H1 (cell line): ENCODE data around the gene PRRX1. TPM values are rescaled to one million over a fixed set of nuclear protein-coding genes. Genes with fewer than 3 reads are reported as not detected.

Source experiments
- CTCF ChIA-PET: fragments of 300-600 bp; sonication (Branson Sonifier 250); formaldehyde crosslinking; loops from one replicate; lab custom pipeline; 2021; ENCODE audit not compliant: partially characterized antibody; lab: Charles Lee
- POLR2A ChIA-PET: fragments of 300-600 bp; sonication (Branson Sonifier 250); formaldehyde crosslinking; loops from one replicate; lab custom pipeline; 2021; ENCODE audit warnings: inconsistent platforms; ENCODE audit not compliant: partially characterized antibody; lab: Charles Lee
- DNase-seq, 2 experiments: peaks; one replicate each; pipeline versions ENCODE4 v3.0.0 to v3.0.0-alpha.2; 2010 to 2022; ENCODE audit warnings: low spot score in 2 of 2, low read depth in 1 of 2, mixed read lengths in 1 of 2
- FAIRE-seq: peaks from 2 replicates; lab custom pipeline; 2011; peaks lifted over from hg19 to GRCh38; lab: Jason Lieb, UNC
- H2AFZ ChIP-seq: 2 replicates; pipeline ENCODE4 v1.8.1; 2012; ENCODE audit warnings: low read length, inconsistent platforms
- H2AK5ac ChIP-seq: 2 replicates; pipeline ENCODE4 v1.6.1; 2013; ENCODE audit warnings: low read depth, low read length
- H2BK120ac ChIP-seq: replicated peaks from 2 replicates; pipeline ENCODE3; 2013; ENCODE audit warnings: low read depth, low read length, inconsistent platforms
- H2BK12ac ChIP-seq: 2 replicates; pipeline ENCODE4 v1.6.1; 2013; ENCODE audit warnings: low read depth, low read length
- H2BK15ac ChIP-seq: 2 replicates; pipeline ENCODE4 v1.6.1; 2013; ENCODE audit warnings: low read length
- H2BK20ac ChIP-seq: 2 replicates; pipeline ENCODE4 v1.6.1; 2013; ENCODE audit warnings: low read length
- H2BK5ac ChIP-seq: 2 replicates; pipeline ENCODE4 v1.6.1; 2013; ENCODE audit warnings: low read depth, low read length
- H3K14ac ChIP-seq: 2 replicates; pipeline ENCODE4 v1.6.1; 2013; ENCODE audit warnings: inconsistent platforms; ENCODE audit not compliant: insufficient read length
- H3K18ac ChIP-seq: 2 replicates; pipeline ENCODE4 v1.6.1; 2013; ENCODE audit warnings: low read length; ENCODE audit errors: extremely low read depth
- H3K23ac ChIP-seq: 2 replicates; pipeline ENCODE4 v1.6.1; 2013; ENCODE audit warnings: inconsistent platforms; ENCODE audit not compliant: insufficient read length
- H3K23me2 ChIP-seq: 2 replicates; pipeline ENCODE4 v1.6.1; 2013; ENCODE audit warnings: low read depth, low read length
- H3K27ac ChIP-seq: 2 replicates; pipeline ENCODE4 v1.6.1; 2011; ENCODE audit warnings: low read depth, low read length, inconsistent platforms
- H3K27me3 ChIP-seq, 4 experiments: replicated peaks in 1 of 4; 1 replicate in 1 of 4; 2 replicates in 3 of 4; pipeline versions ENCODE4 v1.6.1 to v1.8.1; 2011 to 2013; ENCODE audit warnings: low read length in 3 of 4, mild to moderate bottlenecking in 3 of 4, inconsistent platforms in 2 of 4, mixed read lengths in 2 of 4, moderate library complexity in 1 of 4; ENCODE audit not compliant: control insufficient read depth in 3 of 4, insufficient read depth in 3 of 4; ENCODE audit errors: extremely low read depth in 1 of 4
- H3K36me3 ChIP-seq, 4 experiments: 2 replicates each; pipeline versions ENCODE4 v1.6.1 to v1.8.1; 2011 to 2013; ENCODE audit warnings: mild to moderate bottlenecking in 4 of 4, low read length in 3 of 4, moderate library complexity in 2 of 4, control low read depth in 1 of 4, inconsistent platforms in 1 of 4; ENCODE audit not compliant: insufficient read depth in 4 of 4, control insufficient read depth in 2 of 4
- H3K4ac ChIP-seq: replicated peaks from 2 replicates; pipeline ENCODE3; 2013; ENCODE audit warnings: low read length, low read depth, mixed read lengths, inconsistent platforms; ENCODE audit not compliant: insufficient read length
- H3K4me1 ChIP-seq, 4 experiments: replicated peaks in 1 of 4; 1 replicate in 1 of 4; 2 replicates in 3 of 4; pipeline versions ENCODE4 v1.6.1 to v1.8.1; 2011 to 2013; ENCODE audit warnings: low read length in 3 of 4, inconsistent platforms in 2 of 4, mixed read lengths in 1 of 4; ENCODE audit not compliant: insufficient read depth in 4 of 4, control insufficient read depth in 3 of 4
- H3K4me2 ChIP-seq, 2 experiments: 2 replicates each; pipeline versions ENCODE4 v1.6.1 to v1.8.1; 2011 to 2013; ENCODE audit warnings: low read depth in 2 of 2, low read length in 2 of 2, control low read depth in 1 of 2, inconsistent platforms in 1 of 2, mild to moderate bottlenecking in 1 of 2; ENCODE audit not compliant: insufficient read depth in 1 of 2
- H3K4me3 ChIP-seq, 4 experiments: fragments of 200-600, 300-600 bp in 1 of 4; sonication (generic), shearing (Covaris generic), sonication (Bioruptor Twin) in 1 of 4; 2 replicates each; pipeline versions ENCODE4 v1.5.1 to v1.8.1; 2011 to 2016; ENCODE audit warnings: low read length in 4 of 4, low read depth in 3 of 4, control low read depth in 2 of 4, inconsistent platforms in 2 of 4, mild to moderate bottlenecking in 2 of 4, mixed read lengths in 1 of 4, moderate library complexity in 1 of 4; ENCODE audit not compliant: insufficient read depth in 2 of 4; ENCODE audit errors: extremely low read depth in 1 of 4
- H3K56ac ChIP-seq: replicated peaks from 2 replicates; pipeline ENCODE3; 2013; ENCODE audit warnings: low read depth, mild to moderate bottlenecking, mixed read lengths, low read length, inconsistent platforms; ENCODE audit not compliant: insufficient read length
- H3K79me1 ChIP-seq: 2 replicates; pipeline ENCODE4 v1.6.1; 2013; ENCODE audit warnings: low read depth, low read length, control low read depth
- H3K79me2 ChIP-seq, 2 experiments: 2 replicates each; pipeline versions ENCODE4 v1.6.1 to v1.8.1; 2012 to 2013; ENCODE audit warnings: low read length in 2 of 2, mild to moderate bottlenecking in 2 of 2, inconsistent platforms in 1 of 2; ENCODE audit not compliant: insufficient read depth in 2 of 2, control insufficient read depth in 1 of 2
- H3K9ac ChIP-seq, 4 experiments: replicated peaks in 1 of 4; 1 replicate in 1 of 4; 2 replicates in 3 of 4; pipeline versions ENCODE4 v1.6.1 to v1.8.1; 2011 to 2013; ENCODE audit warnings: low read depth in 3 of 4, low read length in 3 of 4, control low read depth in 2 of 4, mild to moderate bottlenecking in 2 of 4, moderate library complexity in 2 of 4, inconsistent platforms in 1 of 4; ENCODE audit errors: extremely low read depth in 1 of 4
- H3K9me3 ChIP-seq, 2 experiments: 2 replicates each; pipeline versions ENCODE4 v1.6.1 to v1.8.1; 2012 to 2013; ENCODE audit warnings: mild to moderate bottlenecking in 2 of 2, moderate library complexity in 2 of 2, control low read depth in 1 of 2, inconsistent platforms in 1 of 2, low read depth in 1 of 2, low read length in 1 of 2, mixed read lengths in 1 of 2; ENCODE audit not compliant: insufficient read depth in 2 of 2
- H4K20me1 ChIP-seq, 2 experiments: replicated peaks in 1 of 2; 2 replicates each; pipeline versions ENCODE3 to v1.8.1; 2011 to 2013; ENCODE audit warnings: inconsistent platforms in 2 of 2, low read length in 2 of 2, mild to moderate bottlenecking in 1 of 2; ENCODE audit not compliant: insufficient read depth in 2 of 2, control insufficient read depth in 1 of 2
- H4K5ac ChIP-seq: 2 replicates; pipeline ENCODE4 v1.6.1; 2013; ENCODE audit warnings: low read length, low read depth, mixed read lengths, inconsistent platforms; ENCODE audit not compliant: insufficient read length
- H4K8ac ChIP-seq: 2 replicates; pipeline ENCODE4 v1.8.0; 2013; ENCODE audit warnings: mild to moderate bottlenecking, moderate library complexity, low read length, inconsistent platforms; ENCODE audit not compliant: insufficient read depth; ENCODE audit errors: extremely low read depth
- H4K91ac ChIP-seq: replicated peaks from 2 replicates; pipeline ENCODE3; 2013; ENCODE audit warnings: low read length, mixed read lengths, inconsistent platforms; ENCODE audit not compliant: insufficient read length
- ASH2L ChIP-seq: fragments of 200-600, 300-600 bp; sonication (generic); IDR thresholded peaks from one replicate; pipeline ENCODE4 v1.7.1; 2017; ENCODE audit warnings: low read length
- CEBPB ChIP-seq: IDR thresholded peaks from 2 replicates; pipeline ENCODE4 v1.6.1; 2012; ENCODE audit warnings: low read depth, low read length
- CHD1 ChIP-seq: IDR thresholded peaks from 2 replicates; pipeline ENCODE4 v1.6.1; 2012; ENCODE audit warnings: low read depth, low read length, improper control_type of control experiment
- CHD2 ChIP-seq: IDR thresholded peaks from 2 replicates; pipeline ENCODE4 v1.6.1; 2012; ENCODE audit warnings: low read length, improper control_type of control experiment
- EZH2 ChIP-seq: fragments of 200-600 bp; sonication (generic); IDR thresholded peaks from 2 replicates; pipeline ENCODE4 v1.7.1; 2012; ENCODE audit warnings: low read depth, mild to moderate bottlenecking, moderate library complexity, low read length, inconsistent platforms; ENCODE audit not compliant: severe bottlenecking
- FOSL1 ChIP-seq: IDR thresholded peaks from 2 replicates; pipeline ENCODE4 v1.6.1; 2011; ENCODE audit warnings: mild to moderate bottlenecking, low read depth, low read length, moderate library complexity; ENCODE audit not compliant: insufficient read depth
- GABPA ChIP-seq: IDR thresholded peaks from 2 replicates; pipeline ENCODE4 v1.6.1; 2011; ENCODE audit warnings: mild to moderate bottlenecking, low read length, moderate library complexity, borderline replicate concordance; ENCODE audit not compliant: insufficient read depth
- HDAC6 ChIP-seq: IDR thresholded peaks from one replicate; pipeline ENCODE4 v1.7.1; 2012; ENCODE audit warnings: low read depth, mild to moderate bottlenecking, inconsistent platforms, low read length, moderate library complexity
- JUND ChIP-seq: IDR thresholded peaks from 2 replicates; pipeline ENCODE4 v1.6.1; 2011; ENCODE audit warnings: mild to moderate bottlenecking, improper control_type of control experiment, low read length
- KDM5A ChIP-seq: fragments of 200-600 bp; IDR thresholded peaks from 2 replicates; pipeline ENCODE4 v1.7.1; 2012; ENCODE audit warnings: mild to moderate bottlenecking, low read length, inconsistent platforms, mixed read lengths
- NRF1 ChIP-seq: IDR thresholded peaks from 2 replicates; pipeline ENCODE4 v1.6.1; 2011; ENCODE audit warnings: mild to moderate bottlenecking, low read depth, low read length, improper control_type of control experiment
- RXRA ChIP-seq: IDR thresholded peaks from 2 replicates; pipeline ENCODE4 v1.6.1; 2011; ENCODE audit warnings: low read depth, mild to moderate bottlenecking, low read length, moderate library complexity; ENCODE audit not compliant: insufficient read depth
- SP1 ChIP-seq: IDR thresholded peaks from 2 replicates; pipeline ENCODE4 v1.6.1; 2011; ENCODE audit warnings: low read depth, low read length
- SP4 ChIP-seq: IDR thresholded peaks from 2 replicates; pipeline ENCODE4 v1.6.1; 2012; ENCODE audit warnings: low read length, inconsistent platforms
- TEAD4 ChIP-seq: IDR thresholded peaks from 2 replicates; pipeline ENCODE4 v1.6.1; 2012; ENCODE audit warnings: low read depth, low read length, inconsistent platforms, mixed read lengths
- YY1 ChIP-seq: IDR thresholded peaks from 2 replicates; pipeline ENCODE4 v1.6.1; 2011; ENCODE audit warnings: low read depth, mild to moderate bottlenecking, low read length
- WGBS, 2 experiments: shearing (Covaris generic) in 1 of 2; methylation state at CpG; one replicate each; pipeline versions ENCODE4 v1.1.6 to v1.1.7; 2013 to 2015; ENCODE audit warnings: low lambda C conversion rate in 2 of 2, mixed read lengths in 2 of 2, inconsistent platforms in 1 of 2, low coverage in 1 of 2, missing lambda C conversion rate in 1 of 2; ENCODE audit not compliant: insufficient replicate concordance in 2 of 2, insufficient coverage in 1 of 2, insufficient read length in 1 of 2; ENCODE audit errors: extremely low coverage in 1 of 2, missing lambda C conversion rate in 1 of 2; 5-methylcytosine and 5-hydroxymethylcytosine counted together
- polyA plus RNA-seq, 7 experiments: library from polyadenylated mRNA; depleted of rRNA in 3 of 7; stranded (reverse) in 5 of 7; unstranded in 2 of 7; fragments of >200 nt in 5 of 7; fragments of 200-250 nt in 2 of 7; gene quantifications; 1 replicate in 5 of 7; 2 replicates in 1 of 7; 4 replicates in 1 of 7; pipeline versions ENCODE4 v1.2.1 to v1.2.3, GENCODE V29; 2011 to 2013; ENCODE audit warnings: missing spikeins in 2 of 7, mixed read lengths in 2 of 7
- total RNA-seq: library from RNA; stranded (reverse); fragmentation: NEBNext Ultra II Directional; extraction: Animal tissue kit (Norgen Biotek cat#: 25700); gene quantifications from 2 replicates; pipeline ENCODE4 v1.2.1, GENCODE V29; 2021

Gene PRRX1
- total and polyA plus RNA-seq, 2 of the 8 experiments (the other 6 are each of a cell fraction or from before 2014, with no cell fraction given): not detected

- H3K4ac ChIP-seq: no peak overlapping the region
- H3K27me3 ChIP-seq: no peaks in the 10 kb centered on the region
- no peak overlapping the region for H2BK5ac ChIP-seq
- FAIRE-seq (no peak), DNase-seq (no peak)
- ChIA-PET CTCF (interaction anchor here (1.2 kb wide), 1 partner anchor 224 kb away, joined by 4 read pairs; no protein-coding TSS in a partner anchor), POLR2A (no interaction called here)
- no peaks in the 10 kb centered on the region for H3K79me2 ChIP-seq
- H4K5ac ChIP-seq: no peak overlapping the region
- no peak overlapping the region for H3K4me2 ChIP-seq
- 86% methylated on average over 5 of the region's 5 CpGs; no CpG with 5 or more reads in 1 of the 2 experiments for WGBS, 2 experiments
- H2AFZ ChIP-seq: no peak overlapping the region
- H4K91ac ChIP-seq: no peak overlapping the region
- no peaks in the 10 kb centered on the region for H4K20me1 ChIP-seq
- H3K9ac ChIP-seq: no peak overlapping the region
- H3K36me3 ChIP-seq: no peaks in the 10 kb centered on the region
- no peak overlapping the region for H2BK120ac ChIP-seq
- H3K23ac ChIP-seq: no peak overlapping the region
- no peak overlapping the region for H3K27ac ChIP-seq
- no peak overlapping the region for H2BK12ac ChIP-seq
- no peak overlapping the region for H3K56ac ChIP-seq
- H2BK15ac ChIP-seq: no peak overlapping the region
- no peak overlapping the region for H2BK20ac ChIP-seq
- H3K4me3 ChIP-seq: no peak overlapping the region
- H3K14ac ChIP-seq: no peak overlapping the region
- H3K9me3 ChIP-seq: peaks cover 13% of the 10 kb centered on the region in 2 experiments
- no peaks in the 10 kb centered on the region for H3K4me1 ChIP-seq
- H4K8ac ChIP-seq: no peak overlapping the region
- H2AK5ac ChIP-seq: no peak overlapping the region
- no peaks in the 10 kb centered on the region for H3K23me2 ChIP-seq
- no peak overlapping the region for H3K18ac ChIP-seq
- no peaks in the 10 kb centered on the region for H3K79me1 ChIP-seq
- TF ChIP-seq JUND: no peak
- TF ChIP-seq CHD2: no peak
- no peak for TF ChIP-seq NRF1
- no peak for TF ChIP-seq TEAD4
- TF ChIP-seq YY1: no peak
- TF ChIP-seq KDM5A: no peak
- TF ChIP-seq RXRA: no peak
- TF ChIP-seq SP4: no peak
- no peak for TF ChIP-seq FOSL1
- TF ChIP-seq CEBPB: no peak
- no peak for TF ChIP-seq HDAC6
- TF ChIP-seq EZH2: no peak
- TF ChIP-seq SP1: no peak
- no peak for TF ChIP-seq CHD1
- no peak for TF ChIP-seq GABPA
- no peak for TF ChIP-seq ASH2L
These were observed 78.7 kb downstream of the PRRX1 start for GRCh38 chr1:170742600-170742999.
